ENCODE results near the gene SPDYE4. TPM values are rescaled to one million over a fixed set of nuclear protein-coding genes. Genes with fewer than 3 reads are reported as not detected.

Gene SPDYE4
- polyA plus RNA-seq, 2 donors: not detected

DNA sequence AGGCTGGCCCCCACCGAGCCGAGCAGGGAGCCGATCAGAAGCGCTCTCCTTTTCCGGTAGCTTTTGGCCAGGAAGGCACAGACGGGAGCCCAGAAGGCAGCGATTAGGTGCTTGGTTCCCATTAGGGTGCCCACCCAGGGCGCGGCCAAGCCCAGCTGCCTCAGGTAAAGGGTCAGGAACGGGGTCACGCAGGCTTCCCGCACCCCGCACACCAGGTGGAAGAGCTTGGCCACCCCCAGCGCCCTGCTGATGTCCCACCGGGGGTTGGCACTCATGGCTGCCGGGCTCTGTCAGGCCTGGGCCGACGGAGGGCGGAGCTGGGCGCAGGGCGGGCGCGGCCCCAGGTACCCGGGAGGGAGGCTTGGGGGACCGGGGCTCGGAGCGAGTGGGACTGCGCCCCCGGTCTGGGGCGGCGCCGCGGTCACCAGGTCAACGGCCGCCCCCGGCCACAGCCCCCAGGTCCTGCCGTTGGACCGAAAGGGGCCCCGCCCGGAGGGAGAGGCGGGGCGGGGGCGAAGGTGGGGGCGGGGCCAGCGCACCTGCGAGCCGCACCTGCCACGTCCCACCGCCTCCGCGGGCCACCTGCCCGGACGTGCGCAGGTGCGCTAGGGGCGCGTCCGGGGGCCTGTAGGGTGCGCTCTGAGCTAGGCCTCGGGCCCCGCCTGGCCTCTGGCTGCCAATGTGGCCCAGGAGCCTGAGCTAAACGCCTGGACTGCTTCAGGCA is 40.7 kb upstream of the SPDYE4 start, which contains the start of gene MFSD6L:
Gene MFSD6L (minus strand): TSS at position 520 of the 724 bp plus-strand sequence. CDS start 245 bp downstream, at position 275.
- H3K36me3 ChIP-seq (ENCODE audit: control insufficient read depth in 2 of 2, insufficient read depth in 2 of 2, low read length in 1 of 2): peaks cover 0 to 2% of the 10 kb centered on the region in 2 donors
- no peaks in the 10 kb centered on the region for H3K27me3 ChIP-seq (ENCODE audit: control insufficient read depth in 1 of 2, insufficient read depth in 2 of 2, low read length in 2 of 2)
- peaks cover 0 to 4% of the 10 kb centered on the region in 2 donors for H3K4me1 ChIP-seq (ENCODE audit: control insufficient read depth in 2 of 2, insufficient read depth in 2 of 2, low read length in 1 of 2)
- WGBS, 2 donors: 24 to 27% methylated on average over 42 to 62 of the region's 62 CpGs
- H3K4me3 ChIP-seq (ENCODE audit: low read depth in 1 of 2, low read length in 2 of 2): peak within 1 kb of the TSS; percentile 33 to 42
- H3K9me3 ChIP-seq (ENCODE audit: control insufficient read depth in 2 of 2, insufficient read depth in 1 of 2, low read depth in 1 of 2, low read length in 1 of 2): peaks cover 0 to 3% of the 10 kb centered on the region in 2 donors
- H3K27ac ChIP-seq (ENCODE audit: low read depth in 2 of 2, low read length in 1 of 2): no peak within 1 kb of the TSS

- Histone ChIP-seq H3K4me1 (ENCODE audit: control insufficient read depth in 2 of 2, insufficient read depth in 2 of 2, low read length in 1 of 2) (peaks cover 0 to 4% of the 10 kb centered on the region in 2 donors), H3K4me3 (ENCODE audit: low read depth in 1 of 2, low read length in 2 of 2) (no peak overlapping the region), H3K9me3 (ENCODE audit: control insufficient read depth in 2 of 2, insufficient read depth in 1 of 2, low read depth in 1 of 2, low read length in 1 of 2) (peaks cover 0 to 3% of the 10 kb centered on the region in 2 donors), H3K36me3 (ENCODE audit: control insufficient read depth in 2 of 2, insufficient read depth in 2 of 2, low read length in 1 of 2) (peaks cover 0 to 2% of the 10 kb centered on the region in 2 donors), H3K27me3 (ENCODE audit: control insufficient read depth in 1 of 2, insufficient read depth in 2 of 2, low read length in 2 of 2) (no peaks in the 10 kb centered on the region), H3K27ac (ENCODE audit: low read depth in 2 of 2, low read length in 1 of 2) (no peak overlapping the region)
- 70 to 73% methylated on average over 23 of the region's 23 CpGs for WGBS, 2 donors
Observed at GRCh38 chr17:8798176-8798845, 40.0 kb upstream of the SPDYE4 start.

DNA sequence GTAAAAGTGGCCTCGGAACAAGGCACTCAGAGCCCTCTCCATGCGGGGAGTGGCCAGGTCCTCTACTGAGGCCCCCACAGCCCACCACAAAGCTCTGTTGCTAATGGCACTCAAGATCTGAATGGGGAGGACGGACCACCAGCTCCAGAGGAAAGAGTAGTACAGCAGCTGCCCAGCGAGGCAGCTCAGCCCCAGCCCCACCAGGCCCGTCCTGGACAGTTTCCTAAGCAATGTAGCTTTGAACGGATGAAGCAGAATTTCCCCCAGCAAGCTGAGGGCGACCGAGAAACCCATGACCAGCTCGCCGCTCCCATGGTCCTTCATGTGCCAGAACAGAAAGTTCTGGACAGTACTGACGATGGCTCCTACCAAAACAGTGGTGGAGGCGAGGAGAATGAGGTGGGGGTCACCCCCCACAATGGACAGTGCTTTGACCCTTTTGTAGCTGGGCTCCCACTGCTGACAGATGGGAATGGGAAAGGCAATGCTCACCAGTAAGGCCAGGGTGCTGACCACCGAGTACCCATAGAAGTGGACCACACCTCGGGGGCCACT is 39.4 kb upstream of the SPDYE4 start:
- Histone ChIP-seq H3K27ac (ENCODE audit: low read depth in 2 of 2, low read length in 1 of 2) (no peak overlapping the region), H3K9me3 (ENCODE audit: control insufficient read depth in 2 of 2, insufficient read depth in 1 of 2, low read depth in 1 of 2, low read length in 1 of 2) (peaks cover 0 to 3% of the 10 kb centered on the region in 2 donors), H3K36me3 (ENCODE audit: control insufficient read depth in 2 of 2, insufficient read depth in 2 of 2, low read length in 1 of 2) (peaks cover 0 to 2% of the 10 kb centered on the region in 2 donors), H3K4me3 (ENCODE audit: low read depth in 1 of 2, low read length in 2 of 2) (no peak overlapping the region), H3K4me1 (ENCODE audit: control insufficient read depth in 2 of 2, insufficient read depth in 2 of 2, low read length in 1 of 2) (peaks cover 0 to 4% of the 10 kb centered on the region in 2 donors), H3K27me3 (ENCODE audit: control insufficient read depth in 1 of 2, insufficient read depth in 2 of 2, low read length in 2 of 2) (no peaks in the 10 kb centered on the region)
- WGBS, 2 donors: 87 to 88% methylated on average over 14 of the region's 14 CpGs

DNA sequence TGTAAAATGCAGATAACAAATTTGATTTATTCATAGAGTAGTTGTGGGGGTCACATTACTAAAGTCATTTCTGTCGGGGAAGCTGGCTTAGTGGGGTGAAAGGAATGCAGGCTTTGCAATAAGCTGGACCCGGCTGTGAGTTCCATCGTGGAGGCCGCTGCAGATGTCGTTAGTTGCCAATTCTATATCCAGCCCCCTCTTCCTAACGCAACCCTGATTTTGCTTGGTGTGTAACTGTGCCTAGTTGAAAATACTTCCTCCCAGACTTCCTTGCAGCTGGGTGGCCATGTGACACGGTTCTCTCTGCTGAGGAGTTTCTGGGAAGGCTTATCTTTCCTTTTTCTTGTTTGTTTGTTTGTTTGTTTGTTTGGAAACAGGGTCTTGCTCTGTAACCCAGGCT is 36.3 kb upstream of the SPDYE4 start:
- H3K4me3 ChIP-seq (ENCODE audit: low read depth in 1 of 2, low read length in 2 of 2): no peak overlapping the region
- H3K36me3 ChIP-seq (ENCODE audit: control insufficient read depth in 2 of 2, insufficient read depth in 2 of 2, low read length in 1 of 2): peaks cover 0 to 2% of the 10 kb centered on the region in 2 donors
- H3K9me3 ChIP-seq (ENCODE audit: control insufficient read depth in 2 of 2, insufficient read depth in 1 of 2, low read depth in 1 of 2, low read length in 1 of 2): peaks cover 0 to 3% of the 10 kb centered on the region in 2 donors
- peaks cover 0 to 4% of the 10 kb centered on the region in 2 donors for H3K4me1 ChIP-seq (ENCODE audit: control insufficient read depth in 2 of 2, insufficient read depth in 2 of 2, low read length in 1 of 2)
- WGBS, 2 donors: 58 to 70% methylated on average over 7 of the region's 7 CpGs
- H3K27ac ChIP-seq (ENCODE audit: low read depth in 2 of 2, low read length in 1 of 2): no peak overlapping the region
- no peaks in the 10 kb centered on the region for H3K27me3 ChIP-seq (ENCODE audit: control insufficient read depth in 1 of 2, insufficient read depth in 2 of 2, low read length in 2 of 2)

GRCh38 chr17:8793649-8794048 is 35.3 kb upstream of the SPDYE4 start:
- Histone ChIP-seq H3K9me3 (ENCODE audit: control insufficient read depth in 2 of 2, insufficient read depth in 1 of 2, low read depth in 1 of 2, low read length in 1 of 2) (peaks cover 0 to 3% of the 10 kb centered on the region in 2 donors), H3K27me3 (ENCODE audit: control insufficient read depth in 1 of 2, insufficient read depth in 2 of 2, low read length in 2 of 2) (no peaks in the 10 kb centered on the region), H3K27ac (ENCODE audit: low read depth in 2 of 2, low read length in 1 of 2) (no peak overlapping the region), H3K4me1 (ENCODE audit: control insufficient read depth in 2 of 2, insufficient read depth in 2 of 2, low read length in 1 of 2) (no peaks in the 10 kb centered on the region), H3K36me3 (ENCODE audit: control insufficient read depth in 2 of 2, insufficient read depth in 2 of 2, low read length in 1 of 2) (peaks cover 0 to 2% of the 10 kb centered on the region in 2 donors), H3K4me3 (ENCODE audit: low read depth in 1 of 2, low read length in 2 of 2) (no peak overlapping the region)
- WGBS, 2 donors: 47 to 48% methylated on average over 2 of the region's 2 CpGs

DNA sequence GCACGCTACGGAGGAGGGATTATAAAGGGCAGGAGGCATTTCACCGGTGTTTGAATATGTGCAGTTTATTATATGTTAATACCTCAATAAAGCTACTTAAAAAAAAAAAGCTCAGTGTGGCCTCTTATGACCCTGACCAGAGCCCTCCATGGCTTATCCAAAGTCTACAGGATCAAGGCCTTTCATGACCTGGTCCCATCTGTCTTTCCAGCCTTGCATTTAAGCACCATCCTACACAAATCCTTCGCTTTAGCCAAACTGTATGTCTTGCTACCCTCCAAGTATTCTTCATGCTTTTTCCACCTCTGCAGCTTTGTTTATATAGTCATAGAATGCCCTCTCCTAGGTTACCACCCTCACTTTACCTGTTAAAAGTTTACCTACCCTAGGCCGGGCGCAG is 34.3 kb upstream of the SPDYE4 start:
- Histone ChIP-seq H3K27ac (ENCODE audit: low read depth in 2 of 2, low read length in 1 of 2) (no peak overlapping the region), H3K9me3 (ENCODE audit: control insufficient read depth in 2 of 2, insufficient read depth in 1 of 2, low read depth in 1 of 2, low read length in 1 of 2) (peaks cover 0 to 3% of the 10 kb centered on the region in 2 donors), H3K4me1 (ENCODE audit: control insufficient read depth in 2 of 2, insufficient read depth in 2 of 2, low read length in 1 of 2) (no peaks in the 10 kb centered on the region), H3K4me3 (ENCODE audit: low read depth in 1 of 2, low read length in 2 of 2) (no peak overlapping the region), H3K36me3 (ENCODE audit: control insufficient read depth in 2 of 2, insufficient read depth in 2 of 2, low read length in 1 of 2) (peaks cover 0 to 2% of the 10 kb centered on the region in 2 donors), H3K27me3 (ENCODE audit: control insufficient read depth in 1 of 2, insufficient read depth in 2 of 2, low read length in 2 of 2) (no peaks in the 10 kb centered on the region)
- 76 to 84% methylated on average over 6 of the region's 6 CpGs for WGBS, 2 donors

DNA sequence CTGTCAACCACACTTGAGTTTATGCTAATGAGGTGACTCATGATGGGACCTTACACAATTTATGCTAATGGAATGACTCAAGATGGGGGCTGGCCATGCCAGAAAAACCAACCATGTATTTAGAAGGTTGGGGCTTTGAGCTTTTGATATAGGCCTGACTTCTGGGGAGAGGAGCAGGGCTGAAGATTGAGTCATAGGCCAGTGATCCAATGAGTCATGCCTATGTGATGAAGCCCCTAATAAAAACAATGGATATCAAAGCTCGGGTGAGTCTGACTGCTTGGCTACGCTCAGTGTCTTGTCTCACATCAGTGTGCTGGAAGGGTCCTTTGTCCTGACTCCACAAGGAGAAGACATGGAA is 33.5 kb upstream of the SPDYE4 start:
- H3K4me1 ChIP-seq (ENCODE audit: control insufficient read depth in 2 of 2, insufficient read depth in 2 of 2, low read length in 1 of 2): no peaks in the 10 kb centered on the region

DNA sequence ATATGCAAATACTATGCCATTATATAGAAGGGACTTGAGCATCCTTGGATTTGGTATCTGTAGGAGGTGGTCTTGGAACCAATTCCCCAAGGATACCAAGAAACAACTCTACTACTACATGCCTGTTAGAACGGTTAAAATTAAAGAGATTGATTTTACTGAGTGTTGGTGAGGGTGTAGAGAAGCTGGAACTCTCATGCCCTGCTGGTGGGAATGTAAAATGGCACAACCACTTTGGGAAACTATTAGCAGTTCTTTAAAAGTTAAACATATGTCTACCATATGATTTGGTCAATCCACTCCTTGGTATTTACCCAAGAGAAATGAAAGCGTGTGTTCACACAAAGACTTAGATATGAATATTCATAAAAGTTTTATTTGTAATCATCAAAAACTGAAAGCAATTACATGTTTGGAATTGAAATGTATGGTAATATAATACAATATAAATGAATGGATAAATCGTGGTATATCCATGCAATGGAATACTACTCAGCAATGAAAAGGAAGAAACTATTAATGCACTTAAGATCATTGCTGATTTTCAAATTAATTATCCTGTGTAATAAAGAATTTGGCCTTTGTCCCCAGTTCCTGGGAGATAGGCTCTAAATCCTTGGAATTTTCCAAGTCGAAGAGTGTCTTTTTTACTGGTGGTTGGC is 33.0 kb upstream of the SPDYE4 start:
- Histone ChIP-seq H3K9me3 (ENCODE audit: control insufficient read depth in 2 of 2, insufficient read depth in 1 of 2, low read depth in 1 of 2, low read length in 1 of 2) (peaks cover 0 to 3% of the 10 kb centered on the region in 2 donors), H3K4me1 (ENCODE audit: control insufficient read depth in 2 of 2, insufficient read depth in 2 of 2, low read length in 1 of 2) (no peaks in the 10 kb centered on the region), H3K27me3 (ENCODE audit: control insufficient read depth in 1 of 2, insufficient read depth in 2 of 2, low read length in 2 of 2) (no peaks in the 10 kb centered on the region), H3K4me3 (ENCODE audit: low read depth in 1 of 2, low read length in 2 of 2) (no peak overlapping the region), H3K36me3 (ENCODE audit: control insufficient read depth in 2 of 2, insufficient read depth in 2 of 2, low read length in 1 of 2) (no peaks in the 10 kb centered on the region), H3K27ac (ENCODE audit: low read depth in 2 of 2, low read length in 1 of 2) (no peak overlapping the region)
- 86 to 88% methylated on average over 4 of the region's 4 CpGs for WGBS, 2 donors

More for the DNA sequence above, 33.5 kb upstream of the SPDYE4 start:
- Histone ChIP-seq H3K36me3 (ENCODE audit: control insufficient read depth in 2 of 2, insufficient read depth in 2 of 2, low read length in 1 of 2) (no peaks in the 10 kb centered on the region), H3K4me3 (ENCODE audit: low read depth in 1 of 2, low read length in 2 of 2) (no peak overlapping the region), H3K9me3 (ENCODE audit: control insufficient read depth in 2 of 2, insufficient read depth in 1 of 2, low read depth in 1 of 2, low read length in 1 of 2) (peaks cover 0 to 3% of the 10 kb centered on the region in 2 donors), H3K27me3 (ENCODE audit: control insufficient read depth in 1 of 2, insufficient read depth in 2 of 2, low read length in 2 of 2) (no peaks in the 10 kb centered on the region), H3K27ac (ENCODE audit: low read depth in 2 of 2, low read length in 1 of 2) (no peak overlapping the region)
- WGBS, 2 donors: 66 to 80% methylated on average over 2 of the region's 2 CpGs

GRCh38 chr17:8789743-8790142 is 31.4 kb upstream of the SPDYE4 start:
- H3K27me3 ChIP-seq (ENCODE audit: control insufficient read depth in 1 of 2, insufficient read depth in 2 of 2, low read length in 2 of 2): no peaks in the 10 kb centered on the region
- no peaks in the 10 kb centered on the region for H3K36me3 ChIP-seq (ENCODE audit: control insufficient read depth in 2 of 2, insufficient read depth in 2 of 2, low read length in 1 of 2)
- no peaks in the 10 kb centered on the region for H3K4me1 ChIP-seq (ENCODE audit: control insufficient read depth in 2 of 2, insufficient read depth in 2 of 2, low read length in 1 of 2)
- no peaks in the 10 kb centered on the region for H3K9me3 ChIP-seq (ENCODE audit: control insufficient read depth in 2 of 2, insufficient read depth in 1 of 2, low read depth in 1 of 2, low read length in 1 of 2)
- H3K4me3 ChIP-seq (ENCODE audit: low read depth in 1 of 2, low read length in 2 of 2): no peak overlapping the region
- H3K27ac ChIP-seq (ENCODE audit: low read depth in 2 of 2, low read length in 1 of 2): no peak overlapping the region
- WGBS, 2 donors: 59 to 61% methylated on average over 10 of the region's 10 CpGs
